IMR-90 (cell line): Measurements from ENCODE around the gene ZNF575. TPM values are rescaled to one million over a fixed set of nuclear protein-coding genes. Genes with fewer than 3 reads are reported as not detected.

Experiments
- ATAC-seq: fragments of 200-7000 bp; cut with Tn5 transposase; 2 replicates; pipeline ENCODE4 v1.9.1; 2020; ENCODE audit warnings: low read depth, mild to moderate bottlenecking, moderate library complexity
- BruUV-seq: library from RNA; stranded (reverse); fragments of 400-500 nt; replicated peaks from 2 replicates; lab custom pipeline; 2021; lab: Mats Ljungman, UMichigan
- CTCF ChIA-PET: fragments of 300-600 bp; formaldehyde crosslinking; extraction: SDS; loops from one replicate; lab custom pipeline; 2021; ENCODE audit warnings: antibody characterized with exemption; lab: Yijun Ruan, JAX
- POLR2A ChIA-PET: fragments of 300-600 bp; sonication (Branson Sonifier 250); formaldehyde crosslinking; loops from one replicate; lab custom pipeline; 2022; ENCODE audit warnings: antibody characterized with exemption; ENCODE audit not compliant: unreplicated experiment; lab: Charles Lee
- DNase-seq: peaks from one replicate; pipeline ENCODE4 v3.0.0; 2013
- H2AFZ ChIP-seq: replicated peaks from 2 replicates; pipeline ENCODE3; 2013; ENCODE audit warnings: low read length, mild to moderate bottlenecking; ENCODE audit not compliant: poor library complexity
- H2AK5ac ChIP-seq: 2 replicates; pipeline ENCODE4 v1.6.1; 2013; ENCODE audit warnings: low read depth, low read length, inconsistent platforms
- H2AK9ac ChIP-seq: replicated peaks from 2 replicates; pipeline ENCODE3; 2013; ENCODE audit warnings: mild to moderate bottlenecking, low read depth, low read length, moderate library complexity; ENCODE audit not compliant: poor library complexity
- H2BK120ac ChIP-seq: 2 replicates; pipeline ENCODE4 v1.6.1; 2013; ENCODE audit warnings: low read depth, low read length, inconsistent platforms
- H2BK15ac ChIP-seq: 3 replicates; pipeline ENCODE4 v1.6.1; 2013; ENCODE audit warnings: low read depth, low read length, inconsistent platforms
- H2BK20ac ChIP-seq: 2 replicates; pipeline ENCODE4 v1.6.1; 2013; ENCODE audit warnings: low read depth, mild to moderate bottlenecking, inconsistent platforms, low read length, moderate library complexity
- H2BK5ac ChIP-seq: 2 replicates; pipeline ENCODE4 v1.6.1; 2013; ENCODE audit warnings: mild to moderate bottlenecking, low read depth, low read length, inconsistent platforms; ENCODE audit not compliant: poor library complexity, severe bottlenecking
- H3K14ac ChIP-seq: replicated peaks from 2 replicates; pipeline ENCODE4 v1.6.1; 2013; ENCODE audit warnings: low read depth, low read length, inconsistent platforms
- H3K18ac ChIP-seq: 2 replicates; pipeline ENCODE4 v1.6.1; 2013; ENCODE audit warnings: low read depth, low read length, control low read depth
- H3K23ac ChIP-seq: 2 replicates; pipeline ENCODE4 v1.6.1; 2013; ENCODE audit warnings: low read depth, low read length, inconsistent platforms
- H3K27ac ChIP-seq: 2 replicates; pipeline ENCODE4 v1.5.1; 2013; ENCODE audit warnings: mild to moderate bottlenecking, control low read depth, low read length; ENCODE audit not compliant: insufficient read depth
- H3K27me3 ChIP-seq: 2 replicates; pipeline ENCODE4 v1.6.1; 2013; ENCODE audit warnings: low read length; ENCODE audit not compliant: control insufficient read depth, insufficient read depth
- H3K36me3 ChIP-seq: 2 replicates; pipeline ENCODE4 v1.6.1; 2013; ENCODE audit warnings: low read length, mixed read lengths; ENCODE audit not compliant: control insufficient read depth, insufficient read depth
- H3K4ac ChIP-seq: 2 replicates; pipeline ENCODE4 v1.6.1; 2013; ENCODE audit warnings: low read depth, low read length, inconsistent platforms
- H3K4me1 ChIP-seq: 2 replicates; pipeline ENCODE4 v1.6.1; 2013; ENCODE audit warnings: low read length, mixed read lengths; ENCODE audit not compliant: control insufficient read depth, insufficient read depth
- H3K4me2 ChIP-seq: 2 replicates; pipeline ENCODE4 v1.6.1; 2013; ENCODE audit warnings: low read depth, mild to moderate bottlenecking, control low read depth, low read length, moderate library complexity
- H3K4me3 ChIP-seq: 2 replicates; pipeline ENCODE4 v1.5.1; 2013; ENCODE audit warnings: low read depth, mild to moderate bottlenecking, control low read depth, low read length, moderate library complexity; ENCODE audit not compliant: insufficient read depth
- H3K56ac ChIP-seq: 2 replicates; pipeline ENCODE4 v1.6.1; 2013; ENCODE audit warnings: low read length, inconsistent platforms; ENCODE audit not compliant: insufficient read depth; ENCODE audit errors: extremely low read depth
- H3K79me1 ChIP-seq, 2 experiments: 2 replicates each; pipeline ENCODE4 v1.6.1; 2013; ENCODE audit warnings: low read length in 2 of 2, inconsistent platforms in 1 of 2, low read depth in 1 of 2
- H3K9ac ChIP-seq: 2 replicates; pipeline ENCODE4 v1.6.1; 2013; ENCODE audit warnings: low read depth, low read length, control low read depth
- H3K9me1 ChIP-seq: 2 replicates; pipeline ENCODE4 v1.6.1; 2013; ENCODE audit warnings: low read length, inconsistent platforms; ENCODE audit not compliant: insufficient read depth
- H3K9me3 ChIP-seq: 2 replicates; pipeline ENCODE4 v1.6.1; 2013; ENCODE audit warnings: low read length; ENCODE audit not compliant: control insufficient read depth, insufficient read depth
- H4K20me1 ChIP-seq: 2 replicates; pipeline ENCODE4 v1.6.1; 2013; ENCODE audit warnings: low read length, inconsistent platforms; ENCODE audit not compliant: insufficient read depth
- H4K5ac ChIP-seq: 2 replicates; pipeline ENCODE4 v1.6.1; 2013; ENCODE audit warnings: mild to moderate bottlenecking, low read depth, low read length, control low read depth
- H4K8ac ChIP-seq, 2 experiments: 2 replicates each; pipeline ENCODE4 v1.6.1; 2013; ENCODE audit warnings: low read depth in 2 of 2, low read length in 2 of 2, control low read depth in 1 of 2, inconsistent platforms in 1 of 2
- H4K91ac ChIP-seq: 2 replicates; pipeline ENCODE4 v1.6.1; 2013; ENCODE audit warnings: low read depth, low read length, inconsistent platforms; ENCODE audit not compliant: insufficient read depth
- CTCF ChIP-seq: conservative IDR thresholded peaks from 2 replicates; pipeline ENCODE4 v1.5.1; 2012; ENCODE audit warnings: mild to moderate bottlenecking, low read depth, low read length, improper control_type of control experiment
- POLR2A ChIP-seq: IDR thresholded peaks from 2 replicates; pipeline ENCODE4 v1.6.1; 2012; ENCODE audit warnings: mild to moderate bottlenecking, low read depth, low read length
- RAD21 ChIP-seq: IDR thresholded peaks from 2 replicates; pipeline ENCODE4 v1.6.1; 2012; ENCODE audit warnings: low read length, improper control_type of control experiment
- RFX5 ChIP-seq: IDR thresholded peaks from 2 replicates; pipeline ENCODE4 v1.8.0; 2012; ENCODE audit warnings: low read depth, mild to moderate bottlenecking, low read length, moderate library complexity
- WGBS, 2 experiments: methylation state at CpG; one replicate each; pipeline versions ENCODE4 v1.1.5 to v1.1.7; 2013; ENCODE audit warnings: missing lambda C conversion rate in 2 of 2; ENCODE audit not compliant: insufficient read length in 1 of 2; ENCODE audit errors: extremely low coverage in 2 of 2; 5-methylcytosine and 5-hydroxymethylcytosine counted together
- dilution Hi-C: fragments of 300-500 bp; cut with HindIII; formaldehyde crosslinking; loops from one replicate; pipeline ENCODE4 v1.14.3; 2018; ENCODE audit warnings: low sequenced_read_pairs; ENCODE audit not compliant: unreplicated experiment
- in situ Hi-C: fragments of 300-500 bp; cut with MboI; formaldehyde crosslinking; loops from 3 replicates; pipeline ENCODE4 v1.14.3; 2019; ENCODE audit warnings: low sequenced_read_pairs, inconsistent platforms, mixed read lengths
- intact Hi-C: fragments of 100-400 bp; cut with micrococcal nuclease; formaldehyde crosslinking; loops from 2 replicates; pipeline ENCODE4 v1.10.0; 2022
- polyA plus RNA-seq, 3 experiments: library from polyadenylated mRNA; depleted of rRNA; stranded (reverse); fragments of >200 nt; gene quantifications; 2 replicates each; pipeline ENCODE4 v1.2.3, GENCODE V29; 2012; ENCODE audit warnings: low replicate concordance in 1 of 3
- total RNA-seq: library from RNA; depleted of rRNA; stranded (reverse); fragments of >200 nt; gene quantifications from 2 replicates; pipeline ENCODE4 v1.2.3, GENCODE V29; 2012

ZNF575 gene
- total and polyA plus RNA-seq, 2 of the 4 experiments (the other 2 are of a cell fraction): 0.77 TPM; not detected in 1

- Histone ChIP-seq H3K18ac (no peak overlapping the region), H3K56ac (no peak overlapping the region), H3K4me2 (no peak overlapping the region), H2AK9ac (no peak overlapping the region), H3K4me1 (no peaks in the 10 kb centered on the region), H3K27me3 (no peaks in the 10 kb centered on the region), H2AFZ (no peak overlapping the region), H3K9ac (no peak overlapping the region), H3K4ac (no peak overlapping the region), H3K27ac (no peak overlapping the region), H3K14ac (no peak overlapping the region), H4K8ac (no peak overlapping the region), H2BK20ac (no peak overlapping the region), H2BK5ac (no peak overlapping the region), H3K36me3 (peaks cover 21% of the 10 kb centered on the region), H3K23ac (no peak overlapping the region), H4K5ac (no peak overlapping the region), H3K9me1 (no peaks in the 10 kb centered on the region), H2AK5ac (no peak overlapping the region), H4K91ac (no peak overlapping the region), H3K4me3 (no peak overlapping the region), H2BK15ac (no peak overlapping the region), H3K79me1 (peaks cover 0 to 1% of the 10 kb centered on the region in 2 experiments; a peak in 2 of 4 replicates), H2BK120ac (no peak overlapping the region), H3K9me3 (no peaks in the 10 kb centered on the region), H4K20me1 (no peaks in the 10 kb centered on the region; the same call in 1 of the 2 replicates)
- dilution Hi-C loops: no loop called here
- 67% methylated on average over 1 of the region's 7 CpGs; no CpG with 5 or more reads in 1 of the 2 experiments for WGBS, 2 experiments
- BruUV-seq: no TSS peak
- ChIA-PET CTCF (no interaction called here), POLR2A (no interaction called here)
- in situ Hi-C loops: no loop called here
- ATAC-seq: no peak
- intact Hi-C loops: no loop called here
- no peak for DNase-seq
- TF ChIP-seq RAD21: no peak
- TF ChIP-seq POLR2A: no peak
- TF ChIP-seq CTCF: no peak
- TF ChIP-seq RFX5: no peak
These were observed 36.0 kb upstream of the ZNF575 start for GRCh38 chr19:43496960-43497359.
